ENCODE data around the gene STRN.

The STRN gene

DNA sequence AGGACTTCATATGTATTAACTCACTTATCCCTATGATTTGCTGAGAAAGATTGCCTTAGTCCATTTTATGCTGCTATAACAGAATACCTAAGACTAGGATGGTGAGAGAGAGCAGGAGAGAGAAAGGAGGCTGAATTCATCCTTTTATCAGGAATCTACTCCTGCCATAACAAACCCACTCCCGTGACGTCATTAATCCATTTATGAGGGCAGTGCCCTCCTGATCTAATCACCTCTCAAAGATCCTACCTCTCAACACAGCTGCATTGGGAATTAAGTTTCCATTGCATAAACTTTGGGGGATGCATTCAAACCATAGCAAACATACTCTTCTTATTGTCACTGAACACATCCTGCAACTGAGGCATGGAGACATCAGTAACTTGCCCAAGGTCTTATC lies 147.8 kb downstream of the STRN start:
- FAIRE-seq (no peak), DNase-seq (ENCODE audit: insufficient read length) (no peak)
- no peak for TF ChIP-seq POLR2A (IDR thresholded peaks at IDR 0.05; ENCODE audit: low read depth, low read length)
- TF ChIP-seq TAF1 (IDR thresholded peaks at IDR 0.05; ENCODE audit: borderline replicate concordance, low read depth, low read length): no peak
- no peak for TF ChIP-seq POLR2AphosphoS5 (IDR thresholded peaks at IDR 0.05; ENCODE audit: low read depth, low read length)

- FAIRE-seq: peak; percentile 42
- TF ChIP-seq POLR2AphosphoS5 (IDR thresholded peaks at IDR 0.05; ENCODE audit: low read depth, low read length) (no peak), TAF1 (IDR thresholded peaks at IDR 0.05; ENCODE audit: borderline replicate concordance, low read depth, low read length) (no peak), POLR2A (IDR thresholded peaks at IDR 0.05; ENCODE audit: low read depth, low read length) (no peak)
- no peak for DNase-seq (ENCODE audit: insufficient read length)
Measured at GRCh38 chr2:36812196-36812595, 154.1 kb downstream of the STRN start.

- FAIRE-seq (no peak), DNase-seq (ENCODE audit: insufficient read length) (no peak)
- TF ChIP-seq TAF1 (IDR thresholded peaks at IDR 0.05; ENCODE audit: borderline replicate concordance, low read depth, low read length): no peak
Measured at GRCh38 chr2:36811071-36811470, 155.3 kb downstream of the STRN start.

DNA sequence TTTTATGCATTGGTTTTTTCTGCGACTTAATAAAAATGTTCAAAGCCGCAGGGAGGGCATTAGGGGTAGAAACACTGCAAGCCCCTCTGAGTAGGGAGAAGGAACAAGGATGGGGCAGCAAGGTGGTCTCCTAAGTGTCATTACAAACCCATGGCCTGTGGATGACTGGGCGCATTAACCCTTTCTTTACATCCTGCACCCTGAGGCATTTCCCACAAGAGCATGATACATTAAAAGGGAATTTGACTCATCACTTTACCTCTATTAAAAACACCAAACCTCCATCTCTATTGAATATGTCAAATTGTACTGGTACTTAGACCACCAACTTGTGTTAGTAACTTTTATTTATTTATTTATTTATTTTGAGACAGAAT lies 157.3 kb downstream of the STRN start:
- no peak for TF ChIP-seq POLR2A (IDR thresholded peaks at IDR 0.05; ENCODE audit: low read depth, low read length)
- TF ChIP-seq POLR2AphosphoS5 (IDR thresholded peaks at IDR 0.05; ENCODE audit: low read depth, low read length): no peak
- no peak for TF ChIP-seq TAF1 (IDR thresholded peaks at IDR 0.05; ENCODE audit: borderline replicate concordance, low read depth, low read length)
- no peak for DNase-seq (ENCODE audit: insufficient read length)
- no peak for FAIRE-seq

GRCh38 chr2:36808386-36809068 lies 157.8 kb downstream of the STRN start:
- no peak for DNase-seq (ENCODE audit: insufficient read length)
- TF ChIP-seq POLR2AphosphoS5 (IDR thresholded peaks at IDR 0.05; ENCODE audit: low read depth, low read length): no peak
- no peak for FAIRE-seq

GRCh38 chr2:36807223-36807886 lies 159.0 kb downstream of the STRN start:
- DNase-seq (ENCODE audit: insufficient read length) (no peak), FAIRE-seq (no peak)
- TF ChIP-seq POLR2A (IDR thresholded peaks at IDR 0.05; ENCODE audit: low read depth, low read length) (no peak), TAF1 (IDR thresholded peaks at IDR 0.05; ENCODE audit: borderline replicate concordance, low read depth, low read length) (no peak), POLR2AphosphoS5 (IDR thresholded peaks at IDR 0.05; ENCODE audit: low read depth, low read length) (no peak)

DNA sequence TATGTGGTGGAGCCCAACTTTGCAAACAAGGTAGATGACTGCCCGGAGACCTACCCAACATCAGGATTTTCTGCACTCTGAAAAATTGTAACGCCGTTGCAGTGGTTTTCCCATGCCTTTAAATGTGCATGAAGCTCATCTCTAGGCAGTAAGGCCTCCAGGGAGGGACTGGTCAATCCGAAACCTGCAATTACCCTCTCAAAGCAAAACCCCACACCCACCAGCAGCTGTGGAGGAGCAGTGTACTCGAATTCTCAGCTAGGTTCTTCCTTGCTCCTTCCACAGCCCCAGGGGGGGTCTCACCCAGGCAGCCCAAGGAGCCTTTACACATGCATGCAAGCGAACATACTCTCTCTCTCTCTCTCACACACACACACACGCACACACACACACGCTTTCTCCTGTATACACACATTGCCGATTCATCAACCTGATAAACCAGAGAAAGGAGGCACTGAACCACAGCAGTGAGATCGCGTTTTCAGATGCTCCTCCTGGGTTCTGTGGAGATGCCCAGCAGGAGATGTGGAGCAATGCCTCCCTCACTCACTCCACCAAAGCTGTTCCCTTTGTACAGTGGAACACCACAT lies 160.6 kb downstream of the STRN start:
- no peak for TF ChIP-seq POLR2AphosphoS5 (IDR thresholded peaks at IDR 0.05; ENCODE audit: low read depth, low read length)
- DNase-seq (ENCODE audit: insufficient read length): no peak
- peak; percentile 42 for FAIRE-seq

GRCh38 chr2:36802952-36803351 lies 163.4 kb downstream of the STRN start:
- TF ChIP-seq POLR2A (IDR thresholded peaks at IDR 0.05; ENCODE audit: low read depth, low read length): no peak
- no peak for TF ChIP-seq POLR2AphosphoS5 (IDR thresholded peaks at IDR 0.05; ENCODE audit: low read depth, low read length)
- TF ChIP-seq TAF1 (IDR thresholded peaks at IDR 0.05; ENCODE audit: borderline replicate concordance, low read depth, low read length): no peak
- DNase-seq (ENCODE audit: insufficient read length) (no peak), FAIRE-seq (no peak)

- DNase-seq (ENCODE audit: insufficient read length) (no peak), FAIRE-seq (no peak)
- TF ChIP-seq TAF1 (IDR thresholded peaks at IDR 0.05; ENCODE audit: borderline replicate concordance, low read depth, low read length): no peak
- TF ChIP-seq POLR2A (IDR thresholded peaks at IDR 0.05; ENCODE audit: low read depth, low read length): no peak
- TF ChIP-seq POLR2AphosphoS5 (IDR thresholded peaks at IDR 0.05; ENCODE audit: low read depth, low read length): no peak
Measured at GRCh38 chr2:36801088-36801487, 165.2 kb downstream of the STRN start.

GRCh38 chr2:36800381-36800780 lies 166.0 kb downstream of the STRN start:
- DNase-seq (ENCODE audit: insufficient read length) (no peak), FAIRE-seq (no peak)
- TF ChIP-seq POLR2AphosphoS5 (IDR thresholded peaks at IDR 0.05; ENCODE audit: low read depth, low read length) (no peak), POLR2A (IDR thresholded peaks at IDR 0.05; ENCODE audit: low read depth, low read length) (no peak), TAF1 (IDR thresholded peaks at IDR 0.05; ENCODE audit: borderline replicate concordance, low read depth, low read length) (no peak)

DNA sequence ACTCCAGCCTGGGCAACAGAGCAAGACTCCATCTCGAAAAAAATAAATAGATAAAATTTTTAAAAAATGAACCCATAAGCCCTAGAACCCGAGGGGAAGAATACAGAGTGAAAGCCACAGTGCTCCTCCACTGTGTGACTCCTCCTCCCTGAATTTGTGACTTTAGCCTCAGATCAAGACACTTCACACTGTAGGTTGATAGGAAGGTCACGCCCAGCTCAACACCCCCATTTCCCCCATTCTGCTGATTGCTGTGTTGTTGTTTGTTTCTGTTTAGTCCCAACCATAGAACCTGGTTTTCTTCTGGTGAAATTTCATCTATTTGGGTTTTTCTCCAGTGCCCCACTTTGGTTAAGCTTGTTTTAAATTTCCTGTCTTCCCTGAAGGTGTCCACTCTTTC lies 167.6 kb downstream of the STRN start:
- TF ChIP-seq TAF1 (IDR thresholded peaks at IDR 0.05; ENCODE audit: borderline replicate concordance, low read depth, low read length) (no peak), POLR2A (IDR thresholded peaks at IDR 0.05; ENCODE audit: low read depth, low read length) (no peak), POLR2AphosphoS5 (IDR thresholded peaks at IDR 0.05; ENCODE audit: low read depth, low read length) (no peak)
- FAIRE-seq (no peak), DNase-seq (ENCODE audit: insufficient read length) (no peak)

GRCh38 chr2:36797324-36798070 lies 168.8 kb downstream of the STRN start:
- FAIRE-seq: no peak
- no peak for DNase-seq (ENCODE audit: insufficient read length)
- TF ChIP-seq TAF1 (IDR thresholded peaks at IDR 0.05; ENCODE audit: borderline replicate concordance, low read depth, low read length) (no peak), POLR2AphosphoS5 (IDR thresholded peaks at IDR 0.05; ENCODE audit: low read depth, low read length) (no peak), POLR2A (IDR thresholded peaks at IDR 0.05; ENCODE audit: low read depth, low read length) (no peak)

All from GM12892 (cell line).